ENCODE measurements around the gene DHH. TPM values are rescaled to one million over a fixed set of nuclear protein-coding genes. Genes with fewer than 3 reads are reported as not detected.

DHH gene
- total RNA-seq, 2 experiments from 2014 or later = 0.14 TPM; not detected in 1

DNA sequence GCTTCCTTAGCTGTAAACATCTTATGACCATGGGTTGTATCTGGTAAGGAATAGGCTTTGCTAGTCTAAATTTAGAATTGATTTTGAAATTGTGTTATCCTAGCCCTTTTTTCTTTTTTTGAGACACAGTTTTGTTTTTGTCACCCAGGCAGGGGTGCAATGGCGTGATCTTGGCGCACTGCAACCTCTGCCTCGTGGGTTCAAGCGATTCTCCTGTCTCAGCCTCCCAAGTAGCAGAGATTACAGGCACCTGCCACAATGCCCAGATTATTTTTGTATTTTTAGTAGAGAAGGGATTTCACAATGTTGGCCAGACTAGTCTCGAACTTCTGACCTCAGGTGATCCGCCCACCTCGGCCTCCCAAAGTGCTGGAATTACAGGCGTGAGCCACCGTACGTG is 39.0 kb upstream of the DHH start:
- Mint-ChIP-seq H3K27ac (no peak overlapping the region), H3K4me3 (peak overlapping the region; percentile 83), H3K27me3 (no peaks in the 10 kb centered on the region), H3K4me1 (ENCODE audit: low read depth) (peaks cover 21% of the 10 kb centered on the region), H3K36me3 (ENCODE audit: low read depth) (peaks cover 28% of the 10 kb centered on the region), H3K9me3 (no peaks in the 10 kb centered on the region)
- intact Hi-C loops (cut with micrococcal nuclease) = no loop called here
- TF ChIP-seq, protein P1, sequence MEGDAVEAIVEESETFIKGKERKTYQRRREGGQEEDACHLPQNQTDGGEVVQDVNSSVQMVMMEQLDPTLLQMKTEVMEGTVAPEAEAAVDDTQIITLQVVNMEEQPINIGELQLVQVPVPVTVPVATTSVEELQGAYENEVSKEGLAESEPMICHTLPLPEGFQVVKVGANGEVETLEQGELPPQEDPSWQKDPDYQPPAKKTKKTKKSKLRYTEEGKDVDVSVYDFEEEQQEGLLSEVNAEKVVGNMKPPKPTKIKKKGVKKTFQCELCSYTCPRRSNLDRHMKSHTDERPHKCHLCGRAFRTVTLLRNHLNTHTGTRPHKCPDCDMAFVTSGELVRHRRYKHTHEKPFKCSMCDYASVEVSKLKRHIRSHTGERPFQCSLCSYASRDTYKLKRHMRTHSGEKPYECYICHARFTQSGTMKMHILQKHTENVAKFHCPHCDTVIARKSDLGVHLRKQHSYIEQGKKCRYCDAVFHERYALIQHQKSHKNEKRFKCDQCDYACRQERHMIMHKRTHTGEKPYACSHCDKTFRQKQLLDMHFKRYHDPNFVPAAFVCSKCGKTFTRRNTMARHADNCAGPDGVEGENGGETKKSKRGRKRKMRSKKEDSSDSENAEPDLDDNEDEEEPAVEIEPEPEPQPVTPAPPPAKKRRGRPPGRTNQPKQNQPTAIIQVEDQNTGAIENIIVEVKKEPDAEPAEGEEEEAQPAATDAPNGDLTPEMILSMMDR (IDR thresholded peaks at IDR 0.05) = no peak
- CTCF ChIA-PET = interaction anchor here (1.5 to 4.0 kb wide), 3 partner anchors 55 to 225 kb away, joined by 3 to 32 read pairs (median 13); partner anchors contain the start of gene TUBA1A
- no peak for ATAC-seq
- POLR2A ChIA-PET = interaction anchor here (4.7 to 5.0 kb wide), 2 partner anchors 55 to 132 kb away, joined by 60 to 72 read pairs; partner anchors contain the start of genes TUBA1A and TUBA1C
- no peak for DNase-seq

- H3K27ac Mint-ChIP-seq = no peak overlapping the region
- POLR2A ChIA-PET = interaction anchor here (3.3 to 5.1 kb wide), 8 partner anchors 13 to 234 kb away, joined by 16 to 85 read pairs (median 41); partner anchors contain the start of genes KMT2D, LMBR1L, SPATS2 and TUBA1A
- CTCF ChIA-PET = interaction anchor here (0.6 to 4.2 kb wide), 7 partner anchors 15 to 226 kb away, joined by 3 to 52 read pairs (median 13); partner anchors contain the start of gene TUBA1A
Observed at GRCh38 chr12:49133014-49133413, 38.4 kb upstream of the DHH start.

DNA sequence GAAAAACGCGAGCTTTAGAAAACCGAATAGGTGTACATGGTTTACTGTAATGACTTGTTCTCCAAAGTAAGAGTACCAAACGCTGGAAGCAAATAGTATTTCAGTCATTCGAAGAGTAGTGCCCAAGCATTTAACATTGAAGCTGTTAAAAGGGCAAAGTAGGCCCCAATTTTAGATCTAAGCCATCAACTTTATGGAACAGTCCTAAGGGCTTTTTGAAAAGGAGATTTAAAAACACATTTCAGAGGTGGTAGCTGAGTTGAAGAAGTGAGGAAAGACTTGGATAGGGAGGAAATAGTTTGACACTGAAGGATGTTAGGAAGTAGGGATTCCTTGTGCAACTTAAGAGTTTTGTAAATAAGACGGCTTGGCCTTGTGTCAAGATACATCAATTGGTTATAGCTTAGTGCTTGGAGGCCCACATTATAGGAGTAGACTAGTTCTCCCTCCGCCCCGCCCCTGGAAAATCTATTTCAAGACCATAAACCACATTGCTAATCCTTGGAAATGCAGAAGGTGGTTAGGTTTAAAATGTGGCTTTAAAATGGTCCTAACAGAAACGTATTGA is 37.4 kb upstream of the DHH start:
- peaks cover 44% of the 10 kb centered on the region for H3K36me3 Mint-ChIP-seq (ENCODE audit: low read depth)
- ATAC-seq = no peak
- intact Hi-C loops (cut with micrococcal nuclease) = loop anchor here (2.0 kb wide), 1 partner anchor 57 kb away; the partner anchor contains the start of gene TUBA1A
- ChIA-PET POLR2A (interaction anchor here (0.7 to 5.1 kb wide), 32 partner anchors 10 to 280 kb away, joined by 3 to 85 read pairs (median 12); partner anchors contain the start of genes ARF3, DDX23, DHH and KMT2D), CTCF (interaction anchor here (0.8 to 4.2 kb wide), 11 partner anchors 16 to 317 kb away, joined by 3 to 52 read pairs (median 5); partner anchors contain the start of genes SPATS2 and TUBA1A)
- H3K4me1 Mint-ChIP-seq (ENCODE audit: low read depth) = peaks cover 26% of the 10 kb centered on the region
- no peak for DNase-seq
- peak overlapping the region; percentile 83 for H3K4me3 Mint-ChIP-seq
- no peaks in the 10 kb centered on the region for H3K27me3 Mint-ChIP-seq
- TF ChIP-seq, protein P1 (IDR thresholded peaks at IDR 0.05) = no peak
- H3K27ac Mint-ChIP-seq = peak overlapping the region; percentile 92
- H3K9me3 Mint-ChIP-seq = no peaks in the 10 kb centered on the region

More at GRCh38 chr12:49133014-49133413, 38.4 kb upstream of the DHH start:
- no peaks in the 10 kb centered on the region for H3K9me3 Mint-ChIP-seq
- no peak for DNase-seq
- ATAC-seq = no peak
- peaks cover 34% of the 10 kb centered on the region for H3K36me3 Mint-ChIP-seq (ENCODE audit: low read depth)
- peaks cover 21% of the 10 kb centered on the region for H3K4me1 Mint-ChIP-seq (ENCODE audit: low read depth)
- intact Hi-C loops (cut with micrococcal nuclease) = no loop called here
- H3K4me3 Mint-ChIP-seq = peak overlapping the region; percentile 83
- no peaks in the 10 kb centered on the region for H3K27me3 Mint-ChIP-seq
- TF ChIP-seq, protein P1 (IDR thresholded peaks at IDR 0.05) = no peak

- Mint-ChIP-seq H3K4me1 (ENCODE audit: low read depth) (peaks cover 28% of the 10 kb centered on the region), H3K27me3 (no peaks in the 10 kb centered on the region), H3K4me3 (peak within 1 kb of the TSS; percentile 83), H3K27ac (peak within 1 kb of the TSS; percentile 98), H3K36me3 (ENCODE audit: low read depth) (peaks cover 49% of the 10 kb centered on the region), H3K9me3 (no peaks in the 10 kb centered on the region)
- TF ChIP-seq, protein P1 (IDR thresholded peaks at IDR 0.05) = no peak
- ATAC-seq (peak; percentile 77), DNase-seq (peak; percentile 91)
- POLR2A ChIA-PET = interaction anchor here (0.5 to 5.1 kb wide), 66 partner anchors 8 to 542 kb away, joined by 3 to 85 read pairs (median 5); partner anchors contain the start of genes ARF3, DDX23, DHH and KMT2D
- CTCF ChIA-PET = interaction anchor here (0.7 to 4.2 kb wide), 20 partner anchors 16 to 316 kb away, joined by 3 to 52 read pairs (median 4); partner anchors contain the start of genes KMT2D, LMBR1L, SPATS2 and TUBA1A
- intact Hi-C loops (cut with micrococcal nuclease) = loop anchor here (2.0 kb wide), 1 partner anchor 58 kb away; the partner anchor contains the start of gene TUBA1A
Observed at GRCh38 chr12:49131051-49131893, 36.7 kb upstream of the DHH start, which contains the start of gene TUBA1B. TUBA1B (minus strand) TSS chr12:49131395; CDS start chr12:49131300, 95 bp downstream.

Data from activated CD8-positive, alpha-beta T cell treated with anti-CD3 and anti-CD28 coated beads for 36 hours (primary cell).